Suprapubic skin (tissue), 4 donors: ENCODE measurements around the gene ROBO3. TPM values are rescaled to one million over a fixed set of nuclear protein-coding genes. Genes with fewer than 3 reads are reported as not detected.
A peak's percentile ranks its signal among the peaks of the same experiment; 100 is the strongest.

ENCODE experiments used
- DNase-seq, 2 donors: peaks; one replicate each; pipeline ENCODE4 v3.0.0-alpha.2; 2019; ENCODE audit warnings: low spot score in 2 of 2
- H3K27ac ChIP-seq: fragments of 200-600 bp; sonication (generic); one replicate; pipeline ENCODE4 v1.5.1; 2019
- H3K27me3 ChIP-seq: fragments of 200-600 bp; sonication (generic); one replicate; pipeline ENCODE4 v1.5.1; 2019
- H3K36me3 ChIP-seq: fragments of 200-600 bp; sonication (generic); one replicate; pipeline ENCODE4 v1.5.1; 2019
- H3K4me1 ChIP-seq: fragments of 200-600 bp; sonication (generic); one replicate; pipeline ENCODE4 v1.5.1; 2019
- H3K4me3 ChIP-seq: fragments of 200-600 bp; sonication (generic); one replicate; pipeline ENCODE4 v1.5.1; 2019; ENCODE audit warnings: mild to moderate bottlenecking
- H3K9me3 ChIP-seq: fragments of 200-600 bp; sonication (generic); one replicate; pipeline ENCODE4 v1.5.1; 2019
- EP300 ChIP-seq: sonication (generic); formaldehyde crosslinking; IDR thresholded peaks from one replicate; pipeline ENCODE4 v1.6.1; 2017; ENCODE audit warnings: antibody characterized with exemption
- POLR2A ChIP-seq, 2 donors: fragments of 450-650 bp; IDR thresholded peaks; one replicate each; pipeline ENCODE4 v1.6.1; 2017; ENCODE audit warnings: antibody characterized with exemption in 2 of 2, mild to moderate bottlenecking in 2 of 2, moderate library complexity in 2 of 2
- POLR2AphosphoS5 ChIP-seq, 3 donors: sonication (generic); formaldehyde crosslinking; IDR thresholded peaks; one replicate each; pipeline ENCODE4 v1.6.1; 2017; ENCODE audit warnings: antibody characterized with exemption in 3 of 3
- WGBS: methylation state at CpG from one replicate; pipeline ENCODE4 v1.1.5; 2018; 5-methylcytosine and 5-hydroxymethylcytosine counted together
- total RNA-seq, 4 donors: library from RNA; depleted of rRNA; stranded (reverse); fragments of >200 nt; gene quantifications; one replicate each; pipeline ENCODE4 v1.1.0, GENCODE V29; 2016
- TF ChIP-seq, protein P1 (sequence below), 2 donors: fragments of 200-600 bp in 1 of 2; fragments of 450-650 bp in 1 of 2; sonication (generic) in 1 of 2; IDR thresholded peaks; one replicate each; pipeline ENCODE4 v1.5.1; 2016 to 2019; ENCODE audit warnings: antibody characterized with exemption in 2 of 2, mild to moderate bottlenecking in 1 of 2, moderate library complexity in 1 of 2

The ROBO3 gene
- total RNA-seq, 4 donors from 2014 or later = 1.9 to 6.8 (median 3.6) TPM

GRCh38 chr11:124868331-124869274 lies 3.4 kb downstream of the ROBO3 start:
- no peak overlapping the region for H3K4me3 ChIP-seq
- WGBS = 7% methylated on average over 21 of the region's 63 CpGs
- H3K27me3 ChIP-seq = peaks cover 96% of the 10 kb centered on the region
- no peak overlapping the region for H3K27ac ChIP-seq
- no peaks in the 10 kb centered on the region for H3K9me3 ChIP-seq
- H3K36me3 ChIP-seq = no peaks in the 10 kb centered on the region
- TF ChIP-seq EP300 (no peak), POLR2AphosphoS5 (IDR thresholded peaks at IDR 0.05) (no peak), POLR2A (IDR thresholded peaks at IDR 0.05) (no peak)
- TF ChIP-seq, protein P1, sequence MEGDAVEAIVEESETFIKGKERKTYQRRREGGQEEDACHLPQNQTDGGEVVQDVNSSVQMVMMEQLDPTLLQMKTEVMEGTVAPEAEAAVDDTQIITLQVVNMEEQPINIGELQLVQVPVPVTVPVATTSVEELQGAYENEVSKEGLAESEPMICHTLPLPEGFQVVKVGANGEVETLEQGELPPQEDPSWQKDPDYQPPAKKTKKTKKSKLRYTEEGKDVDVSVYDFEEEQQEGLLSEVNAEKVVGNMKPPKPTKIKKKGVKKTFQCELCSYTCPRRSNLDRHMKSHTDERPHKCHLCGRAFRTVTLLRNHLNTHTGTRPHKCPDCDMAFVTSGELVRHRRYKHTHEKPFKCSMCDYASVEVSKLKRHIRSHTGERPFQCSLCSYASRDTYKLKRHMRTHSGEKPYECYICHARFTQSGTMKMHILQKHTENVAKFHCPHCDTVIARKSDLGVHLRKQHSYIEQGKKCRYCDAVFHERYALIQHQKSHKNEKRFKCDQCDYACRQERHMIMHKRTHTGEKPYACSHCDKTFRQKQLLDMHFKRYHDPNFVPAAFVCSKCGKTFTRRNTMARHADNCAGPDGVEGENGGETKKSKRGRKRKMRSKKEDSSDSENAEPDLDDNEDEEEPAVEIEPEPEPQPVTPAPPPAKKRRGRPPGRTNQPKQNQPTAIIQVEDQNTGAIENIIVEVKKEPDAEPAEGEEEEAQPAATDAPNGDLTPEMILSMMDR (IDR thresholded peaks at IDR 0.05) = no peak
- peak in 1 of 2 donors; percentile 59 for DNase-seq
- peaks cover 47% of the 10 kb centered on the region for H3K4me1 ChIP-seq

DNA sequence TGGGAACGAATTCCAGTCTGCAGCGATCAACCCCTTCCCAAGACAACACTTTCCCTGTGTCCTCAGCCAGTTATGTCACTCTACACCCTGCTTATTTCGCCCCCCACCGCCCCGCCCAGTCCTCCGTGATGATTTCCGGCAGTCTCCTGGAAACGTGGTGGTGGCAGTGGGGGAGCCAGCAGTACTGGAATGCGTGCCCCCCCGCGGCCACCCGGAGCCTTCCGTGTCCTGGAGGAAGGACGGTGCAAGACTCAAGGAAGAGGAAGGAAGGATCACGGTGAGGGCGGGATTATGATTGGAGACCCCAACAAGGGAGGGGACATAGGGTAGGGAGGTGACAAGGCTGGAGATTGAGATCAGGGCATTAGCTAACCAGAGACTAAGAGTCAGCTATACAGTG lies 4.1 kb downstream of the ROBO3 start:
- no peak overlapping the region for H3K4me3 ChIP-seq

DNA sequence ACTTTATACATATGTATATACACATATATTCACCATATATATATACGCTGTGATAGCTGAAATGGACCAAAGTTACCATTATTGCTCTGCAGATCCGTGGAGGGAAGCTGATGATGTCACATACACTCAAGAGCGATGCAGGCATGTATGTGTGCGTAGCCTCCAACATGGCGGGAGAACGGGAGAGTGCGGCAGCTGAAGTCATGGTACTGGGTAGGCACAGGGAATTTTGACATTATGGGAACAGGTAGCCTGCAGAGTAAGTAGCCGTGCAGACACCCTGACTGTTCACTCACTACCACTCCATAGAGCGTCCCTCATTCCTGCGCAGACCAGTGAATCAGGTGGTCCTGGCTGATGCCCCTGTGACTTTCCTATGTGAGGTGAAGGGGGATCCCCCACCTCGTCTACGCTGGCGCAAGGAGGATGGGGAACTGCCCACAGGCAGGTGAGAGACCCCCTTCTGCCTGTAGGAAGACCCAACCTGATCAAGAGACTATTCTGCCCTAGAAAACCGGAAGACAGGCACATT lies 4.7 kb downstream of the ROBO3 start:
- no peak overlapping the region for H3K4me3 ChIP-seq
- no peak for DNase-seq
- peaks cover 43% of the 10 kb centered on the region for H3K4me1 ChIP-seq
- peaks cover 87% of the 10 kb centered on the region for H3K27me3 ChIP-seq
- H3K36me3 ChIP-seq = no peaks in the 10 kb centered on the region
- H3K27ac ChIP-seq = no peak overlapping the region
- TF ChIP-seq EP300 = no peak
- TF ChIP-seq POLR2A (IDR thresholded peaks at IDR 0.05) = no peak
- TF ChIP-seq, protein P1 (IDR thresholded peaks at IDR 0.05) = no peak
- no peak for TF ChIP-seq POLR2AphosphoS5 (IDR thresholded peaks at IDR 0.05)
- WGBS = 63% methylated on average over 12 of the region's 14 CpGs
- H3K9me3 ChIP-seq = no peaks in the 10 kb centered on the region

More for the DNA sequence above, 4.1 kb downstream of the ROBO3 start:
- TF ChIP-seq, protein P1 (IDR thresholded peaks at IDR 0.05) = no peak
- TF ChIP-seq POLR2A (IDR thresholded peaks at IDR 0.05) = no peak
- TF ChIP-seq EP300 = no peak
- no peak for TF ChIP-seq POLR2AphosphoS5 (IDR thresholded peaks at IDR 0.05)
- H3K27ac ChIP-seq = no peak overlapping the region
- 10% methylated on average over 16 of the region's 16 CpGs for WGBS
- peaks cover 45% of the 10 kb centered on the region for H3K4me1 ChIP-seq
- no peaks in the 10 kb centered on the region for H3K36me3 ChIP-seq
- H3K27me3 ChIP-seq = peaks cover 93% of the 10 kb centered on the region
- no peaks in the 10 kb centered on the region for H3K9me3 ChIP-seq
- no peak for DNase-seq

GRCh38 chr11:124870430-124870829 lies 5.2 kb downstream of the ROBO3 start:
- DNase-seq = no peak
- Histone ChIP-seq H3K4me3 (no peak overlapping the region), H3K36me3 (no peaks in the 10 kb centered on the region), H3K4me1 (peaks cover 38% of the 10 kb centered on the region), H3K27ac (no peak overlapping the region), H3K27me3 (peaks cover 85% of the 10 kb centered on the region), H3K9me3 (no peaks in the 10 kb centered on the region)
- WGBS = 68% methylated on average over 7 of the region's 7 CpGs
- TF ChIP-seq EP300 (no peak), POLR2AphosphoS5 (IDR thresholded peaks at IDR 0.05) (no peak), POLR2A (IDR thresholded peaks at IDR 0.05) (no peak)
- TF ChIP-seq, protein P1 (IDR thresholded peaks at IDR 0.05) = no peak

DNA sequence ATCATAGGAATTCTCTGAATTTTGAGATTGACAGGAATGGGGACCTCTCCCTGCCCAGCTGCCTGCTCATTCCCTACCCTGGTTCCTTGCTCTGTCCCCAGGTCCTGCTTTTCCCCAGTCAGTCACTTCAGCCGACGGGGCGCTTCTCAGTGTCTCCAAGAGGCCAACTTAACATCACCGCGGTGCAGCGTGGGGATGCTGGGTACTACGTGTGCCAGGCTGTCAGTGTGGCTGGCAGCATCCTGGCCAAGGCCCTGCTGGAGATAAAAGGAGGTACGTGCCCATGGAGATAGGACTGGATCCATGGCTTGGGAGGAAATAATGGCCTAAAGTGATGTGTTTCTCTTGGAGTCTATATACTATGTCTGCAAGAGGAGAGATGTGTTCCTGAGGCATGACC lies 7.0 kb downstream of the ROBO3 start:
- WGBS = 53% methylated on average over 8 of the region's 8 CpGs
- H3K36me3 ChIP-seq = no peaks in the 10 kb centered on the region
- no peak overlapping the region for H3K27ac ChIP-seq
- no peaks in the 10 kb centered on the region for H3K9me3 ChIP-seq
- TF ChIP-seq, protein P1 (IDR thresholded peaks at IDR 0.05) = no peak
- no peak for TF ChIP-seq EP300
- TF ChIP-seq POLR2AphosphoS5 (IDR thresholded peaks at IDR 0.05) = no peak
- TF ChIP-seq POLR2A (IDR thresholded peaks at IDR 0.05) = no peak
- no peak for DNase-seq
- peaks cover 35% of the 10 kb centered on the region for H3K4me1 ChIP-seq
- peaks cover 74% of the 10 kb centered on the region for H3K27me3 ChIP-seq
- H3K4me3 ChIP-seq = no peak overlapping the region
